NB4 (cell line): ENCODE measurements around the gene RANBP10.

Experiments used
- DNase-seq: peaks from one replicate; pipeline ENCODE4 v3.0.0; 2010; ENCODE audit warnings: low read depth
- H3K4me3 ChIP-seq: one replicate; pipeline ENCODE4 v1.5.1; 2011; ENCODE audit warnings: mild to moderate bottlenecking, low read depth, low read length, moderate library complexity
- MYC ChIP-seq: IDR thresholded peaks from 2 replicates; pipeline ENCODE4 v1.6.1; 2011; ENCODE audit warnings: low read depth, low read length
- POLR2A ChIP-seq: IDR thresholded peaks from 2 replicates; pipeline ENCODE4 v1.6.1; 2011; ENCODE audit warnings: mild to moderate bottlenecking; ENCODE audit not compliant: insufficient read length; ENCODE audit errors: extremely low read depth
- TF ChIP-seq, protein P1 (sequence below): IDR thresholded peaks from one replicate; pipeline ENCODE4 v1.5.1; 2012; ENCODE audit warnings: low read depth, low read length
- TF ChIP-seq, protein P2 (sequence below): IDR thresholded peaks from 2 replicates; pipeline ENCODE4 v1.6.1; 2011; ENCODE audit warnings: low read depth, low read length

RANBP10 gene

GRCh38 chr16:67675999-67676398 lies 130.4 kb downstream of the RANBP10 start:
- DNase-seq = no peak
- H3K4me3 ChIP-seq = no peak overlapping the region
- TF ChIP-seq MYC = no peak
- TF ChIP-seq, protein P1, sequence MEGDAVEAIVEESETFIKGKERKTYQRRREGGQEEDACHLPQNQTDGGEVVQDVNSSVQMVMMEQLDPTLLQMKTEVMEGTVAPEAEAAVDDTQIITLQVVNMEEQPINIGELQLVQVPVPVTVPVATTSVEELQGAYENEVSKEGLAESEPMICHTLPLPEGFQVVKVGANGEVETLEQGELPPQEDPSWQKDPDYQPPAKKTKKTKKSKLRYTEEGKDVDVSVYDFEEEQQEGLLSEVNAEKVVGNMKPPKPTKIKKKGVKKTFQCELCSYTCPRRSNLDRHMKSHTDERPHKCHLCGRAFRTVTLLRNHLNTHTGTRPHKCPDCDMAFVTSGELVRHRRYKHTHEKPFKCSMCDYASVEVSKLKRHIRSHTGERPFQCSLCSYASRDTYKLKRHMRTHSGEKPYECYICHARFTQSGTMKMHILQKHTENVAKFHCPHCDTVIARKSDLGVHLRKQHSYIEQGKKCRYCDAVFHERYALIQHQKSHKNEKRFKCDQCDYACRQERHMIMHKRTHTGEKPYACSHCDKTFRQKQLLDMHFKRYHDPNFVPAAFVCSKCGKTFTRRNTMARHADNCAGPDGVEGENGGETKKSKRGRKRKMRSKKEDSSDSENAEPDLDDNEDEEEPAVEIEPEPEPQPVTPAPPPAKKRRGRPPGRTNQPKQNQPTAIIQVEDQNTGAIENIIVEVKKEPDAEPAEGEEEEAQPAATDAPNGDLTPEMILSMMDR = no peak
- TF ChIP-seq POLR2A = no peak
- TF ChIP-seq, protein P2, sequence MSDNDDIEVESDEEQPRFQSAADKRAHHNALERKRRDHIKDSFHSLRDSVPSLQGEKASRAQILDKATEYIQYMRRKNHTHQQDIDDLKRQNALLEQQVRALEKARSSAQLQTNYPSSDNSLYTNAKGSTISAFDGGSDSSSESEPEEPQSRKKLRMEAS = no peak

DNA sequence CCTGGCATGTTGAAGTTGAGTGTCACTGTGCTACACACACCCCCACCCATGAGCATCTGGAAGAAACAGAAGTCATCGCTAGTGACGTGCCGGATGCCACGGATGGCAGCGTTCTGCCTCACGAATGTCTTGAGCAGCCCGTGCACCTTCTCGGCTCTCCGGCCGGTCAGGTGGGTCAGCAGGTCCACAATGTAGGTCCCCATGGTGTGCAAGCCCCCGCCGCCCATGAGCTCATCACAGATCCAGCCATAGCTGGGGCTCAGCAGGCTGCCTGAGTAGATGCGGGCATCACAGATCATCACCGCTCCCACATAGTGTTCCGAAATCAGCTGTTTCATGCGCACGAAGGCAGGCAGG lies 130.8 kb downstream of the RANBP10 start:
- H3K4me3 ChIP-seq = no peak overlapping the region
- DNase-seq = no peak
- TF ChIP-seq, protein P1 = no peak
- TF ChIP-seq, protein P2 = no peak

GRCh38 chr16:67674851-67675578 lies 131.3 kb downstream of the RANBP10 start:
- no peak overlapping the region for H3K4me3 ChIP-seq
- DNase-seq = no peak
- TF ChIP-seq, protein P2 = no peak
- TF ChIP-seq, protein P1 = no peak
- TF ChIP-seq MYC (no peak), POLR2A (no peak)

DNA sequence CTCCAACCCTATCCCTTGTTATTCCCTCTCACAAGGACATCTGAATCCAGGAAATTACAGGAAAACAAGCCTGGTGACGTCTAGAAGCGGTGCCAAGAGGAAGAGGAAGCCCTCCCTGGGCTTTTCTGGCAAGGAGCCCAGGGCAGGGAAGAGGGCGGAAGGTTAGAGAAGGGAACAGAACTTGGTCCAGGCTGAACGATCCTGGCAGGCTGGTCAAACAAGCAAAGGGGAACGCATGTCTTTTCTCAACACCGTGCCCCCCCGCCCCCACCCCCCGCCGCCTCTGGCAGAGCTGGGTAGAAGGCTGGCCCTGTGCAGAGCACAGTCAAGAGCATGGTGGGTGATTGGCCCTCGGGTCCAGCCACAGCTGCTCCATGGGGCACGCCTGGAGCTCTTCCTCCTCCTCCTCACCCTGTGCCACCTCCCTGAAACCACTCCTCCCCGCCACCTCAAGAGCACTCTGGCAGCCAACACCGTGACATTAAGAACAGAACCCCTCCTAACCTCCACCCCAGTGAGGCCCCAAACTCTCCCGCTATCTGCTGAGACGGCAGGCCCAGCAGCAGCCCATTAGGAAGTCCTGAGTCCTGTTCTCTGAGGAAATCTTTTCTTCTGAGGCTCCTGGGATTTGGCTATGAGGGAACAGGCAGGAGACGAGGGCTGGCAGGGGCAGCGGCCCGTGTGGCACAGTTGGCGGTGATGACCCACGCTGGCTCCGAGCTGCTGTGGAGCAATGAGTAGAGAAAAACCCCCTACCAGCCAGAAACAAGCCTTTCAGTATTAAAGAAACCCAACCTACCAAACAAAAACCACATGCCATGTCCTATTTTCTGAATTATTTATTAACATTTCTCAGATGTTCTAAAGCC lies 132.4 kb downstream of the RANBP10 start:
- no peak overlapping the region for H3K4me3 ChIP-seq
- DNase-seq = no peak
- TF ChIP-seq POLR2A (no peak), MYC (no peak)
- TF ChIP-seq, protein P2 = no peak
- TF ChIP-seq, protein P1 = no peak
